NCI-H1048 (cell line): ENCODE data around the gene SPINK13.
"Not testable (repeated sequence)": the region's sequence is repeated elsewhere in the genome, so short reads cannot be mapped to it uniquely, and the experiment has no call there.

Experiments
- DNase-seq: peaks from one replicate; lab custom pipeline; 2025; lab: John Stamatoyannopoulos, UW

SPINK13 gene, protein sequence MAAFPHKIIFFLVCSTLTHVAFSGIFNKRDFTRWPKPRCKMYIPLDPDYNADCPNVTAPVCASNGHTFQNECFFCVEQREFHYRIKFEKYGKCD

DNA sequence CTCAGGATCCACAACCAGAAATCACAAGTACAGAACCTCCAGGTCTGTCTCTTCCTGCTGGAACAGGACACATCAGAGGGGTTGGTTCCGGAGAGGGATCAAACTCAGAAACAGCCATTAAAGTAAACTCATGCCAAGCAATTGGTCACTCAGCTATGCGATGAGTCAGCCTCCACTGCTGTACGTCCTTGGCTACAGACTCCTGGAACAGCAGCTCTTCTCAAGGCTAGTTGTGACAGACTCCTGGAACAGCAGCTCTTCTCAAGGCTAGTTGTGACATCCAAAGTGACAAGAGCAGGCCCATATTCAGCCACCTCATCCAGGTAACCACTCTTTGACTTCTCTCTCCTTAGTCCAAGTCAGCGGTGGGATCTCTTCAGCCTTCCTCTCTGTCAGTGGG is at the start of gene SPINK13:
SPINK13 (plus strand) TSS at position 229 of the 400 bp plus-strand sequence. CDS start 1,279 bp downstream, outside the sequence.
- no peak for DNase-seq

DNA sequence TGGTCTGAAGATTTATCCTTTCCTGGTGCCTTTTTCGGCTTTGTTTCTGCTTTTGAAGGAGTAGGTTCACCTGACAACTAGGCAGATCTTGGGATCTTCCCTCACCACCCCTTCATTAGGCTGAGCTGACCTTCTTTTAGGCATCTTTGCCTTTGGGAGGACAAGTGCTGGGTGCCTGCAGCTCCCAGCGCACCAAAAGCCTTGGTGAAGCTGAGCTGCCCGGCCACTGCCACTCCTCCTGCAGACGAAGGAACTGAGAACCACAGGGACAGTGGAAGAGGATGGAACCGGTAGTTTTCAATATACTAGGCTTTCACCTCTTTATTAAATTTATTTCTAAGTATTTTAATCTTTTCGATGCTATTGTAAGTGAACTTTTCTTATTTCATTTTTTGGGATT is 47.1 kb upstream of the SPINK13 start:
- DNase-seq: no peak

DNA sequence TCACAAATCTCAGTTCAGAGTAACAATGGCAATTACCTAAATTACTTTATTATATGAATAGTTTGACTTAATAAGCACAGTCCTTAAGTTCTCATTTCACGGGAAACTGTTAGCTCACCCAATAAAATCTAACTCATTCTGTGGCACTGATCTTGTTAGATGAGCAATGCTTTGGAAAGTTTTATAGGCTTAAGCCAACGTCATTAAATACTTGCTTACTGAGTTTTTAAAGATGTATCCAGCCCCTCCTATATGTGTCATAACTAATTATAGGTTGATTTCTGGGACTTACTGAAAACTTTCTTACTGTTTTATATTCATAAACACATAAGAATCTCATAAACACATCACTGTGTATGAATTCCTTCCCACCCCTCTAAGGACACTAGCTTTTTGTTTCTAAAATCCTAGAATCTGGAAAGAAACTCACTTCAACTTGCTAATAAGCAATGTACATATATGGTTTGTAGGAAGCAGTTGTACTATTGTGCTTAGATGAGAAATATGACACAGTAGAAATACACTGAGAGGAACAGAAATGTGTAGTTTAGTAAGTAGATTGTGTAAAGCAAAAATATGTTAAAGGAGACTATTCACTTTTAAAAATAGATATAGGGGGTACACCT is 44.4 kb upstream of the SPINK13 start:
- no peak for DNase-seq

DNA sequence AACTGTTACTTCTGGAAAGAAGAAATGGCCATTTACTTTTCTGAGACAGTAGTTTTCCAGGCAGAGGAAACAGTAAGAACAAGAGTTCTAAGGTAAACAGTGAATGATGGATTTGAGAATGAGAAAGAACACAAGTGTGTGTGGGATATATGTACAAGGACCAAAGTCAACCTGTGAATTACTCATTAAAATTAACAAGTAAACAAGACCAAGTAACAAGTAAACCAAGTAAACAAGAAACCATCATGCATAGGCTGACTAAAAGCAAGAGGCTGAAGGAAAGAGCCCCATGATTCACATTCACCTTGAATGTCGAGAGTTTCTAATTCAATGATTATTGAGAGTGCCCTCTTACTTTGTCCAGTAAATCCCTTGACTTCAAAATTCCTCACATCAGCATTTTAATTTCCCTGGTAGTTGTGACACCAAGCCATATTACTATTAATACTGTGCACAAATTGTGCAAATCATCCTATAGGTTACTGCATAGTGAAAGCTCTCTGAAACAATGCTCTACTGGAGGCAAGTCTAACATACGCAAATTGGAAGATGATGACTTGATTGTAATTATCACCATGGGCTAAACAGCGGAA is 40.1 kb upstream of the SPINK13 start:
- no peak for DNase-seq

DNA sequence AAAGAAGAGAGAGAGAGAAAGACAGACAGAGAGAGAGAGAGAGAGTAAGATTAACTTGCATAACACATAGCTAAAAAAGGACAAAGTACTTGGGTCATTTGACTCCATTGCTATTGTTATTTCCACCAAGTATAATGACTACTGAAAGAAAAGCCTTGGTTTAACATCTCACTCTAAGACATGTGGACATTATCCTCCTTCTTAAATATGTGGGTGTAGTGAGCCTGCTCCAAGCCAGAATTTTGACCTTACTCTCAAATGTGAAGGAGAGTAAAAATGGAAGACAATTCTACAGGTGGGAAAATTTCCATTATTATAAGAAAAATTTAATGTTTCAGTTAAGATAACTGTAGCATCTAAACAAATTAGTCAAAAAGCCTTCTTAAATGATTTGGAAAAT is 38.8 kb upstream of the SPINK13 start:
- DNase-seq: no peak

DNA sequence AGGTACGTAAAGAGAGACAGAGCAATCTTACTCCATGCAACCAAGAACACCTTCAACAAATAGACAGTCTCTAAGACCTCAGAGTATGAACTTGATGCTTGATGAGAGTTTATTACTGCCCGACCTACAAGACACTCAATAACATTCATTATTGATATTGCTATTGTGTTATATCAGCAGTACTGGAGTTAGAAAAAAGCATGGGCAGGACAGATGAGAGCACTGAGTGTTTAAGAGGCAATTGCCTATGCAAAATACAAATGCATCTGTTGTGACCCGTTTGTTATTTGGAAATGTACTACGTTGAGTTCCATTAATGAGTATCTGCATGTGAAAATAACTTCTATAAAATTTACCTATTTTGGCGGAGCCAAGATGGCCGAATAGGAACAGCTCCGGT is 38.4 kb upstream of the SPINK13 start:
- DNase-seq: no peak

DNA sequence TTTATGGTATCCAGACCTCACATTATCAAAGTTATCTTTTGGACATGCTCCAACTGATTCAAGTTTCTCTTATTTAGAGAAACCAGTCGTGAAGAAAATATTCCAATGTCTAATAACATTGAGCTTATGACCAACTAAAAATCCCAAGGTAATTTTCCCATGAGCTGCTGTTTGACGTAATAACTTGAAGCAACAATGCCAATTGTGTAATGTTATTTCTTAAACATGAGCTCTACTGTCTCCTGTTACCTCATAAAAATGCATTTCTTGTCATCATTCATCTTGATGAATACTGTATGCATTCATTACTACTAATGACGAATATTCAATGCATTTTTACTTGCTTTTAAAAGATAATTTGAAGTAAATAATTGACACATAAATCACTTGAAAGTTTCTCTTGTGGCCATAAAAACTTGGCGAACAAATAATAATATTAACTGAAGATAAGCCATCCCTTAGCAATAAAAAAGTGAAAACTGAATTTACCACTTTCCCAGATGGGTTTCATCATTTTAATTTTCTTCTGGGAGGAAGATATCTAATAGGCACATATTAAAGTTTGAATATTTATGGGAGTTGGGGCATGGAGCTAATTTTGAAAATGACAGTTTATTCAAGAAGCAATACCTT is 30.7 kb upstream of the SPINK13 start:
- DNase-seq: no peak

DNA sequence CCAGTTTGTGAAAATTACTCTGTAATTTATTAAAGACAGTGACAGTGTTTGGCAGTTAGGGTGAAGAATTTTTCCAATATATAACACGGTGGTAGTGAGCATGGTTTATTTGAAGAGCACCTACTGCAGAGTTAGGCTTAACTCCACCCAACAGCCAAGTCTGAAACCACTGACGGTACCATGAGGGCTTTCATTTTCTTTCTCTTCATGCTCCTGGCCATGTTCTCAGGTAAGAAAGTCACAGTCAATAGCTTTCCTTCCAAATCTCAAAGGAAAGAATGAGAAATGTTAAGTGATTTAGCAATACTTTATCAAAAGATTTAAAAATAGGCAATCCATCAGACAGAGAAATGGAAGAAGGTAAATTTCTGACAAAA is 30.2 kb upstream of the SPINK13 start, which contains the start of gene MARCOL:
MARCOL (plus strand) TSS at position 108 of the 377 bp plus-strand sequence; CDS start at position 181, 73 bp downstream.
- no peak for DNase-seq

DNA sequence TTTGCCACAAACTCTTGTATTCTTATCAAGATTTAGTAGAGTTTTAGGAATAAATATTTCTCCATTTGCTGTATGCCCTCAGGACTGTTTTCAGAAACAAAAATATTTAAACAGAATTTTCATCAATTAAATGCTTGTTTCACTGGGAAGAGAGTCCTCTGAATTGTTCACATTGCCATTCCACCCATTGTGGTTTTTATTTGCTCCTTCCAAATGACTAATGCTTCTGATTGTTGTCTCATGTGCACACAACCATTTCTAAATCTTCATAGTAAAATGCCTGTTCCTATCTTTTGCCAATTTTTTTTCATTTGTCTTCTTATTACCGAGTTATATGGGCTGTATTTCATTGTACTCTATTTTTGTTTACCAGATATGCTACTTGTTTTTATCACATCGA is 19.7 kb upstream of the SPINK13 start:
- DNase-seq: no peak

DNA sequence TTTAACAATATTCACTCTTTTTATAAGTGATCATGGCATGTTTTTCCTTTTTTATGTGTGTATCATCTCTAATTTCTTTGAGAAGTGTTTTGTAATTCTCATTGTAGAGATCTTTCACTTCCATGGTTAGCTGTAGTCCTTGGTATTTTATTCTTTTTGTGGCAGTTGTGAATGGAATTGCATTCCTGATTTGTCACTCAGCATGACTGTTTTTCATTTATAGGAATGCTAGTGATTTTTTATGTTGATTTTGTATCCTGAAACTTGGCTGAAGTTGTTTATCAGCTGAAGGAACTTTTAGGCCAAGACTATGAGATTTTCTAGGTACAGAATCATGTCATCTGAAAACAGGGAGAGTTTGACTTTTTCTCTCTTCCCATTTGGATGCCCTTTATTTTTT is 13.1 kb upstream of the SPINK13 start:
- no peak for DNase-seq

DNA sequence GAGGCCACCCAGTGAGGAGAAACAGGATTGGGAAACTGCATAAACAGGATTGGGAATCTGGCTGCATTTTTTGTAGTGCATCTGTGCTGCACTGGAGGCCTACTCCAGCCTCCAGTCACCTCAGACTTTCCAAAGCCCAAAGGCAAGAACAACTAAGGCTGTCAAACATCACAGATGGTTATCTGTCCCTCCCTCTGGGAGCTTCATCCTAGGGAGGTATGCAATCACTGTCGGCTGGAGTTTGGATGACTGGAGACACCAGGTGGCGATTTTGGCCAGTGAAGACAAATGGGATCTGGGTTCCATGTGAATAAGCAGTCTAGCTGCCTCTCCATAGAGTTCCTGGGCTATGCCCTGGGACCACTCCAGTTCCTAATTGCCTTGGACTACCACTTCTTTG is 9.3 kb upstream of the SPINK13 start:
- no peak for DNase-seq

DNA sequence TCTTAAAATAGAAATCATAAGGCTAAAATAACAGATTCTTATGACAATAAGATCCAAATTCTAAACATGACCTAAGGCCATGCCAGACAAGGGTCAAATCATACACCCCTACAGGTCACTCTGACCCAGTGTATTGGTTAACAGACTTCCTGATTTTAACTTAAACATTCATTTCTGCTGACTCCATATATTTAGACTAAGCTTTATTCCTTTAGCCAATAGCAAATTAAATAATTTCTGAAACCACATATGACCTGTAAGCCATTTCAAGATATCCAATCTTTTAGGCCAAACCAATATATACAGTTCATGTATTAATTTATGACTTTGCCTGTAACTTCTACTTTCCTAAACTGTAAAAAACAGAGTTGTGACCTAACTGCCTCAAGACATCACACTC is 7.4 kb upstream of the SPINK13 start:
- no peak for DNase-seq

DNA sequence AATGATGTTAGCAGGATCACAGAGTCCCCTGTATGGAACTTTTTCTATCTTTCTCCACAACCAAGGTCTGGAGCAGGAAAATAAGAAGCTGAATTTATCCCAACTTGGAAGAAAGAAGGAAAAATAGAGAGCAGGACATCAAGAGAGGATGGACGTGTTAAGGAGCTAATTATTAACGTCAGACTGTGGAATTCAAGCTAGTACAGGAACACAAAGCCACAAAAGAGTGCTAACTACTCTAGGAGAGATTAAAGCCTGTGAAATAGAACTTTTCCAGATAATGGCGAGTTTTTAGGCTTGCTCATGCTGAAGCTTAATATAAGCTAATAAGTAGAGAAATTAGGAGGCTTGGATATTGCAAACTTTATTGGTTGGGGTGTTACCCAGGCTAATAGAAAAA is 632 bp upstream of the SPINK13 start:
- DNase-seq: no peak

DNA sequence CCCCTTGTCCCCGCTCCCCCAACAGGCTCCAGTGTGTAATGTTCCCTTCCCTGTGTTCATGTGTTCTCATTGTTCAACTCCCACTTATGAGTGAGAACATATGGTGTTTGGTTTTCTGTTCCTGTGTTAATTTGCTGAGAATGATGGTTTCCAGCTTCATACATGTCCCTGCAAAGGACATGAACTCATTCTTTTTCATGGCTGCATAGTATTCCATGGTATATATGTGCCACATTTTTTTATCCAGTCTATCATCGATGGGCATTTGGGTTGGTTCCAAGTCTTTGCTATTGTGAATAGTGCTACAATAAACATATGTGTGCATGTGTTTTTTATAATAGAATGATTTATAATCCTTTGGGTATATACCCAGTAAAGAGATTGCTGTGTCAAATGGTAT is 6.5 kb downstream of the SPINK13 start:
- DNase-seq: not testable (repeated sequence)

DNA sequence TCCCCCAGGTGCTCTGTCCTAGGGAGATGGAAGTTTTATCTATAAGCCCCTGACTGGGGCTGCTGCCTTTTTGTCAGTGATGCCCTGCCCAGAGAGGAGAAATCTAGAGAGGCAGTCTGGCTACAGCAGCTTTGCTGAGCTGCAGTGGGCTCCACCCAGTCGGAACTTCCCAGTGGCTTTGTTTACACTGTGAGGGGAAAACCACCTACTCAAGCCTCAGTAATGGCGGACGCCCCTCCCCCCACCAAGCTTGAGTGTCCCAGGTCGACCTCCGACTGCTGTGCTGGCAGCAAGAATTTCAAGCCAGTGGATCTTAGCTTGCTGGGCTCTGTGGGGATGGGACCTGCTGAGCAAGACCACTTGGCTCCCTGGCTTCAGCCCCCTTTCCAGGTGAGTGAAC is 12.3 kb downstream of the SPINK13 start:
- DNase-seq: not testable (repeated sequence)

DNA sequence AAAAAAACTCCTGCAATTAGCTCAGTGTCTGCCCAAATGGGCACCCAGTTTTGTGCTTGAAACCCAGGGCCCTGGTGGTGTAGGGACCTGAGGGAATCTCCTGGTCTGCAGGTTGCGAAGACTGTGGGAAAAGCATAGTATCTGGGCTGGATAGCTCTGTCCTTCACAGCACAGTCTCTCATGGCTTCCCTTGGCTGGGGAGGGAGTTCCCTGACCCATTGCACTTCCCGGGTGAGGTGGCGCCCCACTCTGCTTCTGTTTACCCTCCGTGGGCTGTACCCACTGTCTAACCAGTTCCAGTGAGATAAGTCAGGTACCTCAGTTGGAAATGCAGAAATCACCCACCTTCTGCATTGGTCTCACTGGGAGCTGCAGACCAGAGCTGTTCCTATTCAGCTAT is 12.7 kb downstream of the SPINK13 start:
- not testable (repeated sequence) for DNase-seq

DNA sequence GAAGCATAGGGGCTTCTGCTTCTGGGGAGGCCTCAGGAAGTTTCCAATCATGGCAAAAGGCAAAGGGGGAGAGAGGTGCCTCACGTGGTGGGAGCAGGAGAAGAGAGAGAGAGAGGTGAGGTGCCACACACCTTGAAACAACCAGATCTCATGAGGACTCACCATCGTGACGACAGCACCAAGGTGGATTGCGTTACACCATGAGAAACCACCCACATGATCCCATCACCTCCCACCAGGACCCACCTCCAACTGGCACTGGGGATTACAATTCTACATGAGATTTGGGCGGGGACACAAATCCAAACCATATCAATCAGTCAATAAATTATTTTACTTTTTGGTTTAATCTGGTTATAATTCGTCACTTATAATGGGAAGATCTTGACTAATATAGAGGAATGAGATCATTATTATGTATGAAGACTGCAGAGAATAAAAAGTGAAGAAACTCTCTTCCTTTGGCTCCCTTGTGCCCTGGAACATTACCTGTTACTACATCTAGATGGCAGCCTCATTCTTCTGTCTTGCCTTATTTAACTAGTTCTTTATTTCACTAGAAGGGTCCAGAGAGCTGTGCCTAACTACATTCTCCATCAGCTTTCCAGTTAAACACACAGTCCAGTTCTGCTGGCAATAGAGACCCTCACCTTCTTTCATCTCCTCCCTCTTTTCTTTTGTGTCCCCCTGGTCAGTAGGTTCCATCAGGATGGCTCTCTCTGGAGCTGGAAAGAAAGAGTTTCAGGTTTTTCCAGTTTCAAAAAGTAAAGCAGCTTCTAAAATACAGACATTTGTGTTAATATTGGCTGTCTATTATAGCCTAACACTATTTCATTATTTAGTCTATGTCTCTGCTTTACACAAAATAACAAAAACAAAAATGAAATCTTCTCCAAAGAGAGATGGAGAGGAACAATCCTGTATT is 21.9 kb downstream of the SPINK13 start:
- DNase-seq: no peak

DNA sequence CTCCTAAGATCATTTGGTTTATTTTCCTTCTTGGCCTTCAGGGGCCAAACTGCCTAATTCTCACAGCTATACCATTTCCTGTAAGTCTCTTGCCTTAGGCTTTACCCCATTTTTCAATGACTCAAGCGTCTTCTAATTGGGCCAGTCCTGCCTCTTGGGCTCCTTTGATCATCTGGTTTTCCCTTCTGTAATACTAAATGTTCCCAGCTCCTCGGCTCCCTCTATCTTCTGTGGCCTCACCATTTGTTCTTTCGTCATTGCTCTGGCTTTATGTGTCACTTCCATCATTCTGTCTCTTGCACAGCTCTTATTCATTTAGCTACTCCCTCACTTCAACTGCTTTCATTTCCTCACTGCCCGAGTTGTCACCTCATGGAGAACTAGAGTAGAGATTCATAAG is 29.1 kb downstream of the SPINK13 start:
- DNase-seq: no peak

DNA sequence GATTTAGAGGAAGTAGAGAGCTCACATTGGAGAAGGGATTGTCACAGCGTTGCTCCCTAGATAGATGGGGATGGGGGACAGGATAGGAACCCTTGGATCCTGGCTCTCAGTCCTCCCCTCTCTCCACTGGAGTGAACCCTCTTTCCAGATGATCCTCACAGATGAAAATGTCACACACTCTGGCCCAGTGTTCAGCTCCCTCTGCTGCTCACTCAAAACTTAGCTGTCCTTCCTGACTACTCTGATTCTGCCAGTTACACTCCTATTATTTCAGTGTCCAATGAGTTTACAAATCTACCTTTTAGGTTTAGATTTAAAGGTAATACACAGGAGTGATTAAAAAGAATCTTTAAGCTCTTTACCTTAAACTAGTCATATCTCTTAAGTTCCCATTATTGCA is 37.9 kb downstream of the SPINK13 start:
- no peak for DNase-seq

DNA sequence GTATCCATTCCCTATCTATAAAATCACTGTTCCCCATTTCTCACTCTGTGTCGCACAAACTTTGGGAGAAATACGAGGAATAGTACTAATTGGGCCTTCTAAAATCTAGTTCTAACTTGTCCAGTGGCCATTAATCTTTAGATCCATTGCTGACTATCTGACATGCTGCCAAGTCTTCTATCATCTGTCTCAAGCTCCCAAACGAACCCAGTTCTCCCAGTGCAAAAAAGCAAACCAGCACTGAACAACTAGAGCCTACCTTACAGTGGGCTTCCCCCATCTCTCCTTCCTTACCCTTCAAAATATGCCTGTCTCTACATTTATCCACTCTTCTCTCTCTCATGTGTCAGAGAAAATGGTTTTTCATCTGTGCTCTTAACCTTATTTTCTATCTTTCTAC is 40.4 kb downstream of the SPINK13 start:
- no peak for DNase-seq

DNA sequence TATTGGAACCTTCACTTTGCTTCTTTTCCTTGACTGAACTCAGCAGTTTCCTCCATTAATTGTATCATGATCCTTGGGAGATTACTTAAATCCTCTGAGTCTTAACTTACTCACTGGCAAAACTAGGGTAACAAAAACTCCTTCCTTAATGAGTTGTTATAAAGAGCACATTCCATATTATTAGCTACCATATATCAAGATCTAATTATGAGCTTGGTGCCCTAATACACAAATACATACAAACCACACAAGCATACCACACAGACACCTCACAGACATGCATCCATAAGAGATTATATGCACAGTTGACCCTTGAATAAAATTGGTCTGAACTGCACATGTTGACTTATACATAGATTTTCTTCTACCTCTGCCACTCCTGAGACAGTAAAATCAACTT is 41.2 kb downstream of the SPINK13 start:
- no peak for DNase-seq

DNA sequence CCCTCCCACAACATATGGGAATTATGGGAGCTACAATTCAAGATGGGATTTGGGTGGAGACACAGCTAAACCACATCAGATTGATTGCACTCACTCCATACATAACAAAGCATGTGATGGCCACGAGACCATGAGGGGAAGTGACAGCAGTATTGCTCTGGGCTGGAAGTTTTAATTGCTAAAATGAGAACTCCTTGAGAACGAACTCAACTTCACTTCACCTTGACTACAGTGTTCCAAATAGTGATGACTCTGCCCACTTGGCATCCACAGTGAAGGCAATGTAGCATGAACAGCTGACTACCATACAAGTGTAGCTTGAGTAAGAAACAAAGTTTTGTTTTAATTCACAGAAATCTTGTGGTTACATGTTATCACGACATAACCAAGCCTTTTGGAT is 42.9 kb downstream of the SPINK13 start:
- no peak for DNase-seq
